HepG2 (cell line): Measurements from ENCODE around the gene PTPMT1. TPM values are rescaled to one million over a fixed set of nuclear protein-coding genes. Genes with fewer than 3 reads are reported as not detected.

Source experiments
- EHMT2 ChIP-seq: fragments of 200-600 bp; sonication (generic); IDR thresholded peaks from 2 replicates; pipeline ENCODE4 v1.7.0; 2017; ENCODE audit warnings: antibody characterized with exemption, low read depth, low read length, borderline replicate concordance
- ELF1 ChIP-seq: sonication (generic); formaldehyde crosslinking; IDR thresholded peaks from 2 replicates; pipeline ENCODE4 v1.4.0; 2020; ENCODE audit warnings: missing genetic modification reagents
- ETV6 ChIP-seq: sonication (generic); formaldehyde crosslinking; conservative IDR thresholded peaks from 2 replicates; pipeline ENCODE4 v1.4.0; 2020; ENCODE audit warnings: missing genetic modification reagents
- FOXC1 ChIP-seq: sonication (generic); formaldehyde crosslinking; IDR thresholded peaks from 2 replicates; pipeline ENCODE4 v1.8.0; 2022; ENCODE audit warnings: mild to moderate bottlenecking, missing genetic modification reagents, borderline replicate concordance
- FUBP1 ChIP-seq: sonication (generic); formaldehyde crosslinking; IDR thresholded peaks from 2 replicates; pipeline ENCODE4 v1.5.1; 2020; ENCODE audit warnings: missing genetic modification reagents, mild to moderate bottlenecking, borderline replicate concordance
- GPN1 ChIP-seq: sonication (generic); formaldehyde crosslinking; IDR thresholded peaks from 2 replicates; pipeline ENCODE4 v1.5.1; 2020; ENCODE audit warnings: missing genetic modification reagents, borderline replicate concordance
- HNF1B ChIP-seq: sonication (generic); formaldehyde crosslinking; IDR thresholded peaks from 2 replicates; pipeline ENCODE4 v1.5.1; 2020; ENCODE audit warnings: mild to moderate bottlenecking, moderate library complexity, missing genetic modification reagents
- KLF12 ChIP-seq: sonication (generic); formaldehyde crosslinking; IDR thresholded peaks from 2 replicates; pipeline ENCODE4 v1.4.0; 2020; ENCODE audit warnings: missing genetic modification reagents, borderline replicate concordance
- LRRFIP1 ChIP-seq: sonication (generic); formaldehyde crosslinking; conservative IDR thresholded peaks from 2 replicates; pipeline ENCODE4 v1.4.0; 2020; ENCODE audit warnings: missing genetic modification reagents
- NR2F6 ChIP-seq, 2 experiments: IDR thresholded peaks; 2 replicates each; pipeline ENCODE4 v1.6.1; 2016; ENCODE audit warnings: antibody characterized with exemption in 1 of 2, mild to moderate bottlenecking in 1 of 2
- SPEN ChIP-seq: sonication (generic); formaldehyde crosslinking; IDR thresholded peaks from 2 replicates; pipeline ENCODE4 v1.5.1; 2020; ENCODE audit warnings: low read depth, mild to moderate bottlenecking, missing genetic modification reagents
- STAT5B ChIP-seq: sonication (generic); formaldehyde crosslinking; IDR thresholded peaks from 2 replicates; pipeline ENCODE4 v1.4.0; 2020; ENCODE audit warnings: missing genetic modification reagents
- TEAD3 ChIP-seq: optimal IDR thresholded peaks from 2 replicates; pipeline ENCODE3; 2016; ENCODE audit warnings: borderline replicate concordance
- ZNF124 ChIP-seq: sonication (generic); formaldehyde crosslinking; IDR thresholded peaks from 2 replicates; pipeline ENCODE4 v1.4.0; 2020; ENCODE audit warnings: missing genetic modification reagents
- ZNF235 ChIP-seq: sonication (generic); formaldehyde crosslinking; IDR thresholded peaks from 2 replicates; pipeline ENCODE4 v1.8.1; 2023; ENCODE audit warnings: mild to moderate bottlenecking, missing genetic modification reagents, borderline replicate concordance
- ZNF331 ChIP-seq: sonication (generic); formaldehyde crosslinking; IDR thresholded peaks from 2 replicates; pipeline ENCODE4 v1.4.0; 2020; ENCODE audit warnings: missing genetic modification reagents
- ZNF558 ChIP-seq: sonication (generic); formaldehyde crosslinking; IDR thresholded peaks from 2 replicates; pipeline ENCODE4 v1.9.0; 2022; ENCODE audit warnings: mild to moderate bottlenecking, missing genetic modification reagents, borderline replicate concordance
- ZNF567 ChIP-seq: sonication (generic); formaldehyde crosslinking; IDR thresholded peaks from 2 replicates; pipeline ENCODE4 v1.8.1; 2023; ENCODE audit warnings: mild to moderate bottlenecking, missing genetic modification reagents, borderline replicate concordance
- polyA plus RNA-seq, 8 experiments: library from polyadenylated mRNA; depleted of rRNA in 3 of 8; stranded (reverse) in 7 of 8; unstranded in 1 of 8; fragments of >200 nt; fragmentation: Illumina TruSeq in 4 of 8; extraction: Trizol in 4 of 8; gene quantifications; 2 replicates each; pipeline versions ENCODE4 v1.2.1 to v1.2.3, GENCODE V29; 2011 to 2016; ENCODE audit warnings: low read depth in 4 of 8, missing spikeins in 1 of 8, mixed read lengths in 1 of 8; ENCODE audit not compliant: insufficient read depth in 1 of 8
- total RNA-seq, 5 experiments: library from RNA; depleted of rRNA; stranded (reverse); fragments of >200 nt; fragmentation: Illumina TruSeq; extraction: Trizol; gene quantifications; 2 replicates each; pipeline ENCODE4 v1.2.3, GENCODE V29; 2016; ENCODE audit warnings: low read depth in 1 of 5
- TF ChIP-seq, protein P1 (sequence below): fragments of 450-650 bp; IDR thresholded peaks from 2 replicates; pipeline ENCODE4 v1.6.1; 2016

PTPMT1 gene
- total and polyA plus RNA-seq, 2 of the 13 experiments (the other 11 are each of a cell fraction or from before 2014, with no cell fraction given), result 55.6 to 129 TPM

DNA sequence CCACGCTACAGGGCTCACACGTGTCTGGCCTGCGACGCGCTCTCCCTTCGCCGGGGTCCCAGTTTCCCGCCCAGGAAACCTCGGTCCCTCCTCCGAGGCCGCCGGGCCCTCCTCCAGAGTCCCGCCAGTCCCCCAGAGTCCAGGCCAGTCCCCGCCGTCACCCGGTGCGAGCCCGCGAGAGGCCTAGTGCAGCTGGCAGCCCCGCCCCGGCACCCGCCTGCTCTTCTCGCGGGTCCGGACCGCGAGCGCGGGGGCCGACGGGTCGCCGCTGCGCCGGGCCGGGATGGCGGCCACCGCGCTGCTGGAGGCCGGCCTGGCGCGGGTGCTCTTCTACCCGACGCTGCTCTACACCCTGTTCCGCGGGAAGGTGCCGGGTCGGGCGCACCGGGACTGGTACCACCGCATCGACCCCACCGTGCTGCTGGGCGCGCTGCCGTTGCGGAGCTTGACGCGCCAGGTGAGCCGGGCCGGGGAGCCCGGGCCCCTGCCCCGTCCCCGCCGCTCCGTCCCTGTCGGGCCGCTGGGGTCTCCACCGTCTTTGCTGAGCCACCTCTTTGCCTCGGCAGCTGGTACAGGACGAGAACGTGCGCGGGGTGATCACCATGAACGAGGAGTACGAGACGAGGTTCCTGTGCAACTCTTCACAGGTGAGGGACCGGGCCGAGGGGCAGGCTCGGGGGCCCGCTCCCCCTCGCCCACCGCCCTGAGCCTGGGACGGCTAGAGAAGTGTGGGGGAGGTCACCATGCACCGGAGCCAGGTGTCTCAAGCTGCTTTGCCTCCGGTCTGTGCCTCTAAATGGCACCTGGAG, at the start of gene PTPMT1 (continued):
- TF ChIP-seq KLF12 (CRISPR knock-in tag) (peak; percentile 76; the same call in 1 of the 2 replicates), TEAD3 (CRISPR knock-in tag) (peak; percentile 3), STAT5B (CRISPR knock-in tag) (0 out of 2 replicates have a peak, but pooled peaks have one; percentile 18), ZNF235 (CRISPR knock-in tag) (no peak), HNF1B (CRISPR knock-in tag) (peak; percentile 6; the same call in 1 of the 2 replicates), ZNF331 (CRISPR knock-in tag) (no peak), GPN1 (CRISPR knock-in tag) (no peak), NR2F6 (IDR thresholded peaks at IDR 0.05) (no peak), NR2F6 (CRISPR knock-in tag; IDR thresholded peaks at IDR 0.05) (peak; percentile 4; the same call in 1 of the 2 replicates), ELF1 (CRISPR knock-in tag) (no peak), LRRFIP1 (CRISPR knock-in tag) (no peak), ZNF567 (CRISPR knock-in tag) (no peak), ZNF558 (CRISPR knock-in tag) (no peak; the same call in 1 of the 2 replicates), ZNF124 (0 out of 2 replicates have a peak, but pooled peaks have one; percentile 15), FUBP1 (CRISPR knock-in tag) (no peak), EHMT2 (no peak), FOXC1 (peak; percentile 82), SPEN (CRISPR knock-in tag) (peak; percentile 36; the same call in 1 of the 2 replicates), ETV6 (no peak)
- TF ChIP-seq, protein P1, sequence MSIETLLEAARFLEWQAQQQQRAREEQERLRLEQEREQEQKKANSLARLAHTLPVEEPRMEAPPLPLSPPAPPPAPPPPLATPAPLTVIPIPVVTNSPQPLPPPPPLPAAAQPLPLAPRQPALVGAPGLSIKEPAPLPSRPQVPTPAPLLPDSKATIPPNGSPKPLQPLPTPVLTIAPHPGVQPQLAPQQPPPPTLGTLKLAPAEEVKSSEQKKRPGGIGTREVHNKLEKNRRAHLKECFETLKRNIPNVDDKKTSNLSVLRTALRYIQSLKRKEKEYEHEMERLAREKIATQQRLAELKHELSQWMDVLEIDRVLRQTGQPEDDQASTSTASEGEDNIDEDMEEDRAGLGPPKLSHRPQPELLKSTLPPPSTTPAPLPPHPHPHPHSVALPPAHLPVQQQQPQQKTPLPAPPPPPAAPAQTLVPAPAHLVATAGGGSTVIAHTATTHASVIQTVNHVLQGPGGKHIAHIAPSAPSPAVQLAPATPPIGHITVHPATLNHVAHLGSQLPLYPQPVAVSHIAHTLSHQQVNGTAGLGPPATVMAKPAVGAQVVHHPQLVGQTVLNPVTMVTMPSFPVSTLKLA, result no peak
